GM18498 (cell line): ENCODE data around the gene PLEKHG7.

ENCODE experiments used
- ATAC-seq: cut with Tn5 transposase; IDR thresholded peaks from one replicate; pipeline ENCODE4 v1.9.1; 2021; ENCODE audit warnings: mild to moderate bottlenecking, moderate library complexity; ENCODE audit not compliant: unreplicated experiment

PLEKHG7 gene

DNA sequence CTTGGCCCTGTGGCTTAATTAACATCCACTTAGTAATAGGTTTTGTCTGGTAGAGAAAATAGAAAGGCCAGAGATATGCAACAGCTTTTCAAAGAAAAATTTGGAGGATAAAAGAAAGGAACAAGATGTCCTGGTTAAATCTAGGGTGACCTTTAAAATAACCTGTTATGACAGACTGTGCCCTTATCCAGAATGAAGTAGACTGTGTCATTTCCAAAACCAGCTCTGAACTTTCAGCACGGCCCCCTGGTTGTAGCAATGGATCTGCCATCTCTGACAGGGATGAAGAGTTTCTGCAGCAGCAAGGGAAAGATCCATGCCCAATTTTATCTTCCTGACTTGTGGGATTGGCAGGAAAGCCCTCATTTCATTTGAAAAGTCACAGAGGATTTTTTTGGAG is 5.1 kb downstream of the PLEKHG7 start:
- no peak for ATAC-seq

DNA sequence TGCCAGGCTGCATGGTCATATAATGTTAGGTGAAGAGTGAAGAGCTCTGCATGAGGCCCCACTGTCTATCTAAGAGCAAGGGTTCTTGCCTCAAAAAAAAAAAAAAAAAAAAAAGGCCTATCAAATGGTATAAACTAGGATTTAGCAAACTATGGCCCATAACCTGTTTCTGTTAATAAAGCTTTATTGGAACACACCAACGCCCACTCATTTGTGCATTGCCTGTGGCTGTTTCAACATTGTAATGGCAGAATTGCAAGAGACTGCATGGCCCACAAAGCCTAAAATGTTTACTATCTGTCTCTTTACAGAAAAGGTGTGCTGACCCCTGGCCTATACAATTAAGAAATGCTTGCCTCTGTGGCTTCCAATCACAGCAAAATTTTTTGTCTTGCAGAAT is 12.8 kb downstream of the PLEKHG7 start:
- no peak for ATAC-seq

GRCh38 chr12:92717202-92717601 is 14.4 kb downstream of the PLEKHG7 start:
- no peak for ATAC-seq

GRCh38 chr12:92718483-92718990 is 15.7 kb downstream of the PLEKHG7 start:
- no peak for ATAC-seq

GRCh38 chr12:92719674-92720073 is 16.9 kb downstream of the PLEKHG7 start:
- ATAC-seq = no peak

- ATAC-seq = no peak
Measured at GRCh38 chr12:92721130-92721529, 18.3 kb downstream of the PLEKHG7 start.

GRCh38 chr12:92721656-92722055 is 18.9 kb downstream of the PLEKHG7 start:
- ATAC-seq = no peak

GRCh38 chr12:92722897-92723296 is 20.1 kb downstream of the PLEKHG7 start:
- ATAC-seq = no peak

DNA sequence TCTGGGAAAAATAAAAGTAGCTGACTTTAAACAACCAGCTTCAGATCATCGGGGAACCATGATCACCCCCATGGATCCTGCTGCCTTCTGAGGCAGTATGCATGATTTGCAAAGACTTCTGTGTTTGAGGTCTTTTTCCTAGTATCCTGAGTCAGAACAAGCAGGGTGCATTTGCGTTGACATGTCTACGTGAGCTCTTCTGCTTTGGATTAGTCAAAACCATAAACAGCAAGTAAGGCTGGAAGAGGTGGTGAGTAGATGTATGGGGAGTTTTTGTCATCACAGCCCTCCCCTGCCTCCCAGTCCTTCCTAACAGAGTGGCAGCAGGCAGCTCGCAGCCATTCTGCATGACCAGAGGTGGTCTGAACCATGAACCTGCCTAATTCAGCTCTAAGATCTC is 24.1 kb downstream of the PLEKHG7 start:
- ATAC-seq = no peak

DNA sequence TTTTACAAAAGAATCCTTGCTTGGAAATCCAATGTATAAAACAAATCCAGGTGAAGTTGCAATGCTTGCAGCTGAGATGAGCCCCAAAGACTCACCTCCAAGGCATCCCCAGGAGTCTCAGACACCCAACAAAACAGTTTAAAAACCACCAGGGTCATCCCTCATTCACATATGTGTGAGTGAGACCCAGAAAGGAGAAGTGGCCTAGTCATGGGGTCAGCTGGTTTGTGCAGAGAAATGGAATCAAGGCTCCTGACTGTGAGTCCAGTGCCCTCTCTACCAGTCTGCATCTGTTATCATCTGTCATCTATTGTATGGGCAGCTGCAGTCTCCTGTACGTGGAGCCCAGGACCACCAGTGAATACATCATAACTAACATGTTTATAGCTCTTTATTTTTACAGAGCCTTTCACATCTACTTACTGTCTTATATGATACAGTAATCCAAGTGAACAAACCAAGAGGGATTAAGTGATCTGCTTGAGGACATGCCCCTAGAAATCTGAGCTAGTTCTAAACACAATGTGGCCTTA is 27.1 kb downstream of the PLEKHG7 start:
- no peak for ATAC-seq

- no peak for ATAC-seq
Measured at GRCh38 chr12:92730758-92731157, 28.0 kb downstream of the PLEKHG7 start.

DNA sequence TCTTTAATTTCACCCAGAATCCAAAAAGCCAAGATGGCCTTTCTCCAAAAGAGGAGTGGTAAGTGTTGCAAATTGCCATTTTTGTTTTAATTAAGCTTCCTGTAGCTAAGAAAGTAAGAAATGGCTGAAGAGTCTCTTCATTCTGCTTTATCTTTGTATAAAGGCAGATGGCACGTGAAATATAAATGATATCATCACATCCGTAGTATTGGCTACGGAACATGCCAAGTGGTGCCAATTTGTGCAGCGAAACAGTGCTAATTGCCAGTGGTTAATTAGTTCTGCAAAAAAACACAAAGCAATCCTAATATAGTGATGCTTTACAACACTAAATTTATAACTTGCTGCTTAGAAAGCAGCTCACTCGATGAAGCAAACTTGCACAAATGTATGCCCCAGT is 29.4 kb downstream of the PLEKHG7 start:
- ATAC-seq = no peak

GRCh38 chr12:92732716-92733115 is 29.9 kb downstream of the PLEKHG7 start:
- ATAC-seq = no peak

- no peak for ATAC-seq
Measured at GRCh38 chr12:92733181-92733580, 30.4 kb downstream of the PLEKHG7 start.

- ATAC-seq = no peak
Measured at GRCh38 chr12:92733661-92734060, 30.9 kb downstream of the PLEKHG7 start.

GRCh38 chr12:92735131-92735721 is 32.4 kb downstream of the PLEKHG7 start:
- ATAC-seq = no peak

GRCh38 chr12:92736605-92737004 is 33.8 kb downstream of the PLEKHG7 start:
- no peak for ATAC-seq

DNA sequence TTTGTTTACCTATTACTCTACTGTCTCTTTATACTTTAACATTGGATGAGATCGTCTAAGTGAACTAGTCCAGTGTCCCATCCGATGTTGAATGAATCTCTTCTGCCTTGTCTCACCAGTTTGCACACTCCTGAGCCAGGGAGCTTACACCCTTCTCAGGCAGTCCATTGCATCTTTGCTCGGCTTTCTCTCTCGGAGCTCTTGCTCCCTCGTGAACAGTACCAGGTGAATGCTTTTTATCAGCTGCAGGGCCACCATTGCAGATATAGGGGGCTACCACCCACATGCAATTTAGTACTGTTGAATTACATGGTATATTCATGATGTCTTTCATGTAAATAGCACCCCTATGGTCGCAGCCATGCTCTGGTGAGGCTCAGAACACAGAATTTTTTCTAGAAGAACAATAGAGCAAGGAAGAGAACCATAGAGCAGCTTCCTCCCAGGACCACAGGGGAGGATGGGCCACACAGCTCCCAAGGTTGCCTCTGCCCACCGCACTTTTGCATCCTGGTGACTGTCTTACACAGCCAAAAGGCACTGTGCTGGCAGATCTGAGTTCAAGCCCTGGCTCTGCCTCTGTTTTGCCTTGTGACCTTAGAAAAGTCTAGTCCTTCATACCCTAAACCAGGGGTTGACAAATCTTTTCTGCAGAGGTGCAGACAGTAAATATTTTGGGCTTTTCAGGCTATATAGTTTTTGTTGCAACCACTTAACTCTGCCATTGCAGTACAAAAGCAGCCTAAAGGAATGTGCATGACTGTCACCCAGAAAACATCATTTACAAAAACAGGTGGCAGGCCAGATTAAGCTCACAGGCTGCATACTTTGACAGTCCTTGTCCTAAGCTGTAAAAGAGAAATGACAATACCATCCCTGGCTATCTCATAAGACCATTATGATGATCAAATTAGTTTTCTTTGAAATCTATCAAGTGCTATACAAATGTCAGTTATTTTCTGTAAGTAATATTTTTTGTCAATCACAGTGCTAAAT is 35.4 kb downstream of the PLEKHG7 start:
- no peak for ATAC-seq

- no peak for ATAC-seq
Measured at GRCh38 chr12:92739113-92739512, 36.3 kb downstream of the PLEKHG7 start.

GRCh38 chr12:92740411-92740810 is 37.6 kb downstream of the PLEKHG7 start:
- ATAC-seq = no peak

DNA sequence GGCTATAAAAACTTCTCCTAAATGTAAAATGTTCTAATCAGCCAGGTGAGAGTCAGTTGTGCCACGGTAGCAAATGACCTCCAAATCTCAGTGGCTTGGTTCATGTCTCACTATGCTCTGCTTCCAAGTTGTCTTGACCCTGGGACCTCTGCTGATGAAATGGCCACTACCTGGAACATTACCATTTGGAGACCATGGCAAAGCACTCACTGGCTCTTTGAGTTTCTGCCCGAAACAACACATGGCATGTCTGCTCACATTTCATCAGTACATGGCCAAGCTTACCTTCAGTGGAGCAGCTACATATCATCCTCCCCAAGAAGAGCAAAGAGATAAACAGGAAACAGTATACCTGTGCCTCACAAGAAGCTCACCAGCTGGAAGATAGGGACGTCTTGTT is 40.2 kb downstream of the PLEKHG7 start:
- ATAC-seq = no peak
